GM18507 (cell line): ENCODE measurements around the gene LPIN3.

Experiments
- DNase-seq: peaks from one replicate; pipeline ENCODE4 v3.0.0; 2011; ENCODE audit warnings: low read depth; ENCODE audit not compliant: insufficient read length; ENCODE audit errors: extremely low spot score
- FAIRE-seq: peaks from 2 replicates; lab custom pipeline; 2011; peaks lifted over from hg19 to GRCh38; lab: Jason Lieb, UNC

The LPIN3 gene

GRCh38 chr20:41318271-41318649 lies 22.4 kb upstream of the LPIN3 start:
- FAIRE-seq: no peak
- no peak for DNase-seq

GRCh38 chr20:41320441-41320840 lies 20.2 kb upstream of the LPIN3 start:
- DNase-seq: no peak
- FAIRE-seq: no peak

GRCh38 chr20:41320976-41321375 lies 19.6 kb upstream of the LPIN3 start:
- DNase-seq: no peak
- FAIRE-seq: no peak

GRCh38 chr20:41327178-41327577 lies 13.4 kb upstream of the LPIN3 start:
- FAIRE-seq: no peak

GRCh38 chr20:41329435-41330342 lies 10.9 kb upstream of the LPIN3 start:
- FAIRE-seq (peak; percentile 33), DNase-seq (peak; percentile 33)

More at GRCh38 chr20:41327178-41327577, 13.4 kb upstream of the LPIN3 start:
- no peak for DNase-seq

GRCh38 chr20:41330343-41330720 lies 10.3 kb upstream of the LPIN3 start:
- DNase-seq (no peak), FAIRE-seq (no peak)

GRCh38 chr20:41330941-41331340 lies 9.7 kb upstream of the LPIN3 start:
- DNase-seq: no peak
- no peak for FAIRE-seq

- FAIRE-seq (no peak), DNase-seq (no peak)
Observed at GRCh38 chr20:41331731-41332130, 8.9 kb upstream of the LPIN3 start.

GRCh38 chr20:41334036-41334435 lies 6.6 kb upstream of the LPIN3 start:
- FAIRE-seq (no peak), DNase-seq (no peak)

GRCh38 chr20:41334443-41335421 lies 5.9 kb upstream of the LPIN3 start:
- no peak for DNase-seq
- FAIRE-seq: no peak

- FAIRE-seq (no peak), DNase-seq (no peak)
Observed at GRCh38 chr20:41335591-41335990, 5.0 kb upstream of the LPIN3 start.

GRCh38 chr20:41336711-41337492 lies 3.7 kb upstream of the LPIN3 start:
- no peak for FAIRE-seq
- DNase-seq: no peak

GRCh38 chr20:41339957-41340326 lies 679 bp upstream of the LPIN3 start:
- FAIRE-seq: peak; percentile 84
- DNase-seq: peak; percentile 73

- DNase-seq: no peak
- no peak for FAIRE-seq
Observed at GRCh38 chr20:41342474-41343464, 2.1 kb downstream of the LPIN3 start.

GRCh38 chr20:41344477-41344876 lies 3.9 kb downstream of the LPIN3 start:
- FAIRE-seq (no peak), DNase-seq (no peak)

- no peak for FAIRE-seq
- no peak for DNase-seq
Observed at GRCh38 chr20:41344938-41345728, 4.5 kb downstream of the LPIN3 start.

- DNase-seq (no peak), FAIRE-seq (no peak)
Observed at GRCh38 chr20:41345729-41346067, 5.1 kb downstream of the LPIN3 start.
